NT2/D1 (cell line): ENCODE results near the gene SLC25A22.

ENCODE experiments used
- SUZ12 ChIP-seq: IDR thresholded peaks from 2 replicates; pipeline ENCODE4 v1.6.1; 2011; ENCODE audit not compliant: insufficient read length, insufficient read depth; ENCODE audit errors: extremely low read depth
- YY1 ChIP-seq: IDR thresholded peaks from 2 replicates; pipeline ENCODE4 v1.6.1; 2011; ENCODE audit not compliant: insufficient read length, insufficient read depth

DNA sequence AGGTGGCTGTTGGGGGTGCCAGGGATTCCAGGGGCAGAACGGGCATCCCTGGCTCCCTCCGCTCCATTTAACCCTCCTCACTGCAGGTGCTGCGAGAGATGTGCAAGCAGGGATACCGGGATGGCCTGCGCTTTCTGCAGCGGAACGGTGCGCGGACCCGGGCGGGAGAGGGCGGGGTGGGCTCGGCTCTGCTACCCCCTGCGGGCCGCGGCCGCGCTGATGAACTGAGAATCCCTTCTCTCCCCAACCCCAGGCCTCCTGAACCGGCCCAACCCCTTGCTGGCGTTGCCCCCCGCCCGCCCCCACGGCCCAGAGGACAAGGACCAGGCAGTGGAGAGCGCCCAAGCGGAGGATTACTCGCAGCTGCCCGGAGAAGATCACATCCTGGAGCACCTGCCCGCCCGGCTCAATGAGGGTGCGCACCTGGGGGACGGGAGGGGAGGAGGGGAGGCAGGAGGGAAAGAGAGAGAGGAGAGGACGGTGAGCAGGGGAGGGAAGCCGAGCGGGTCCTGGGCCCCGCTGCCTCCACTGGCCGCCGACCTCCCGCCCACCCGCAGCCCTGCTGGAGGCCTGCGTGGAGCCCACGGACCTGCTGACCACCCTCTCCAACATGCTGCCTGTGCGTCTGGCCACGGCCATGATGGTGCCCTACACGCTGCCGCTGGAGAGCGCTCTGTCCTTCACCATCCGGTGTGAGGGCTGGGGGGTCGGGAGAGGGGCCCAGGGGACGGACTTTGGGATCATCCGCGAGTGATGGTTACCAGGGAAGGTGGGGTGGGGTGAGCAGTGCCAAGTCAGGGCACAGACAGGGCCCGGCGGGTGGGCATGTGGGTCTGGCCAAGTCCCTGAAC is 25.6 kb upstream of the SLC25A22 start:
- TF ChIP-seq YY1, result no peak
- no peak for TF ChIP-seq SUZ12
